Psoas muscle (tissue), 8 donors: ENCODE data around the gene TMCO1. TPM values are rescaled to one million over a fixed set of nuclear protein-coding genes. Genes with fewer than 3 reads are reported as not detected.
A peak's percentile ranks its signal among the peaks of the same experiment; 100 is the strongest.
"Not testable (repeated sequence)": the region's sequence is repeated elsewhere in the genome, so short reads cannot be mapped to it uniquely, and the experiment has no call there.

Experiments used
- ATAC-seq, 4 donors: fragments of 200-7000 bp; cut with Tn5 transposase; one replicate each; pipeline ENCODE4 v1.9.1; 2020; ENCODE audit warnings: moderate library complexity in 3 of 4, mild to moderate bottlenecking in 2 of 4
- DNase-seq, 2 donors: peaks; one replicate each; pipeline ENCODE4 v3.0.0-alpha.2; 2020
- H3K27ac ChIP-seq: fragments of 200-600 bp; one replicate; pipeline ENCODE4 v1.8.0; 2022
- H3K27me3 ChIP-seq, 3 donors: fragments of 200-600 bp in 1 of 3; one replicate each; pipeline versions ENCODE4 v1.6.1 to v1.8.0; 2013 to 2022; ENCODE audit warnings: low read length in 2 of 3, mild to moderate bottlenecking in 2 of 3, moderate library complexity in 1 of 3; ENCODE audit not compliant: insufficient read depth in 3 of 3
- H3K36me3 ChIP-seq, 2 donors: fragments of 200-600 bp in 1 of 2; one replicate each; pipeline versions ENCODE4 v1.6.1 to v1.8.0; 2013 to 2022; ENCODE audit warnings: low read depth in 1 of 2, mild to moderate bottlenecking in 1 of 2, moderate library complexity in 1 of 2; ENCODE audit not compliant: insufficient read depth in 1 of 2
- H3K4me1 ChIP-seq: fragments of 200-600 bp; one replicate; pipeline ENCODE4 v1.8.0; 2022
- H3K4me3 ChIP-seq: fragments of 200-600 bp; one replicate; pipeline ENCODE4 v1.8.0; 2022; ENCODE audit warnings: mild to moderate bottlenecking
- H3K9me3 ChIP-seq: fragments of 200-600 bp; one replicate; pipeline ENCODE4 v1.8.0; 2022
- CTCF ChIP-seq: fragments of 200-600 bp; IDR thresholded peaks from one replicate; pipeline ENCODE4 v1.8.0; 2022; ENCODE audit warnings: antibody characterized with exemption
- WGBS, 3 donors: extraction: QIAGEN DNeasy Blood & Tissue Kit; methylation state at CpG; one replicate each; pipeline versions ENCODE4 v1.1.6 to v1.1.7; 2013; 5-methylcytosine and 5-hydroxymethylcytosine counted together
- intact Hi-C, 2 donors: fragments of 100-400 bp; cut with DNase I; formaldehyde crosslinking; loops; one replicate each; pipeline versions ENCODE4 v1.11.0 to v1.14.2; 2022
- polyA plus RNA-seq, 3 donors: library from polyadenylated mRNA; stranded (reverse); fragments of 200-250 nt; gene quantifications; one replicate each; pipeline ENCODE4 v1.2.3, GENCODE V29; 2013
- total RNA-seq, 4 donors: library from RNA; stranded (reverse); fragmentation: NEBNext Ultra II Directional in 2 of 4; extraction: Animal tissue kit (Norgen Biotek cat#: 25700) in 2 of 4; gene quantifications; one replicate each; pipeline versions ENCODE4 v1.2.1 to v1.2.4, GENCODE V29; 2021 to 2023
- donor health status: healthy with polysubstance abuse.
- donor health status: DM: no; HTN: no; CAD: no; lungs with moderate emphysema.
- donor health status: Bipolar disorder and iron deficiency.
- donor health status: healthy.
- donor health status: DM: yes; HTN: yes; CAD: no.
- donor health status: DM: no; HTN: no; CAD: no.
- donor health status: DM: no; HTN: no; CAD: no.
- donor health status: DM: yes; HTN: yes; CAD: no.

TMCO1 gene
- total and polyA plus RNA-seq, 7 donors, result 31.5 to 90.2 (median 38.6) TPM

GRCh38 chr1:165717918-165718515 lies 50.7 kb downstream of the TMCO1 start:
- TF ChIP-seq CTCF, result peak; percentile 63
- no peaks in the 10 kb centered on the region for H3K9me3 ChIP-seq
- WGBS, 3 donors, result 19 to 28% (median 24%) methylated on average over 4 of the region's 4 CpGs
- DNase-seq, result no peak
- ATAC-seq, result peak in 2 of 4 donors; percentile 44 to 80
- no peaks in the 10 kb centered on the region for H3K36me3 ChIP-seq
- H3K4me3 ChIP-seq, result no peak overlapping the region
- intact Hi-C loops, result loop anchor here (1.0 to 5.0 kb wide), 2 partner anchors 194 to 196 kb away; no protein-coding TSS in a partner anchor
- no peaks in the 10 kb centered on the region for H3K4me1 ChIP-seq
- no peaks in the 10 kb centered on the region for H3K27me3 ChIP-seq
- no peak overlapping the region for H3K27ac ChIP-seq

GRCh38 chr1:165716265-165717051 lies 52.2 kb downstream of the TMCO1 start:
- not testable (repeated sequence) for H3K36me3 ChIP-seq, DNase-seq, H3K9me3 ChIP-seq, ATAC-seq, H3K27me3 ChIP-seq, H3K27ac ChIP-seq, H3K4me1 ChIP-seq, H3K4me3 ChIP-seq
- 85 to 87% (median 85%) methylated on average over 8 of the region's 8 CpGs for WGBS, 3 donors
- intact Hi-C loops, result loop anchor here in 1 of 2 donors (5.0 kb wide), 1 partner anchor 196 kb away; no protein-coding TSS in a partner anchor

- Histone ChIP-seq H3K4me1 (no peaks in the 10 kb centered on the region), H3K27ac (no peak overlapping the region), H3K27me3 (no peaks in the 10 kb centered on the region), H3K9me3 (no peaks in the 10 kb centered on the region), H3K36me3 (no peaks in the 10 kb centered on the region), H3K4me3 (no peak overlapping the region)
- ATAC-seq (no peak), DNase-seq (no peak)
- 81 to 95% (median 89%) methylated on average over 5 of the region's 5 CpGs for WGBS, 3 donors
- no peak for TF ChIP-seq CTCF
- intact Hi-C loops, result no loop called here
Measured at GRCh38 chr1:165712764-165713163, 55.9 kb downstream of the TMCO1 start.

- no peak for DNase-seq
- Histone ChIP-seq H3K4me3 (no peak overlapping the region), H3K36me3 (no peaks in the 10 kb centered on the region), H3K27me3 (no peaks in the 10 kb centered on the region), H3K4me1 (no peaks in the 10 kb centered on the region), H3K27ac (no peak overlapping the region), H3K9me3 (no peaks in the 10 kb centered on the region)
- intact Hi-C loops, result no loop called here
- no peak for TF ChIP-seq CTCF
- ATAC-seq, result no peak
- WGBS, 3 donors, result 77 to 86% (median 83%) methylated on average over 11 of the region's 11 CpGs
Measured at GRCh38 chr1:165707984-165708706, 60.5 kb downstream of the TMCO1 start.

- Histone ChIP-seq H3K4me1 (no peaks in the 10 kb centered on the region), H3K27me3 (no peaks in the 10 kb centered on the region), H3K4me3 (no peak overlapping the region), H3K9me3 (no peaks in the 10 kb centered on the region), H3K36me3 (no peaks in the 10 kb centered on the region), H3K27ac (no peak overlapping the region)
- intact Hi-C loops, result no loop called here
- ATAC-seq (no peak), DNase-seq (no peak)
- 70 to 82% (median 81%) methylated on average over 2 of the region's 2 CpGs for WGBS, 3 donors
- TF ChIP-seq CTCF, result no peak
Measured at GRCh38 chr1:165703648-165704047, 65.0 kb downstream of the TMCO1 start.

- ATAC-seq, H3K9me3 ChIP-seq, H3K27ac ChIP-seq, intact Hi-C loops, H3K36me3 ChIP-seq, DNase-seq, H3K27me3 ChIP-seq, H3K4me1 ChIP-seq, H3K4me3 ChIP-seq: not testable (repeated sequence)
- 79 to 97% (median 94%) methylated on average over 7 of the region's 7 CpGs for WGBS, 3 donors
Measured at GRCh38 chr1:165701922-165702321, 66.7 kb downstream of the TMCO1 start.
